ENCODE measurements around the gene GSDME. TPM values are rescaled to one million over a fixed set of nuclear protein-coding genes. Genes with fewer than 3 reads are reported as not detected.
A peak's percentile ranks its signal among the peaks of the same experiment; 100 is the strongest.

Gene GSDME
- polyA plus RNA-seq, 2 of the 4 experiments (the other 2 are of a cell fraction) = 51.0 to 55.9 TPM

DNA sequence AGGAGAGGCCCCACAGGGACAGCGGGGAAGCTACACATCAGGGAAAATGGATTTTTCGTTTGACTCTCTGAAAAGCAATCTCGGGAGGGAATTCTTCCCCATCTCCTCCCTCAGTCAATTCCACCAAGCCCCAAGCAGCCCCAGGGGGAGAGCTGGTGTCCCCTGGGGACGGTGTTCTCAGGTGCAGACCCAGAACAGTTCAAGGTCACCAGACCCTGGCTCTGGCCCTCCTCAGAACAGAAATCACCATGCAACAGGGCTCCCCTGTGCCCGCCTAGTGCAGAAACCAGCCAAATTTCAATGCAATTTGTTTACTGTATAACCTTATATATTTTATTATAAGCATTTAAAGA is 34.1 kb downstream of the GSDME start:
- no peak overlapping the region for H3K4me3 ChIP-seq
- WGBS (ENCODE audit: missing lambda C conversion rate) = 79% methylated on average over 5 of the region's 5 CpGs
- ChIA-PET CTCF (interaction anchor here (0.6 to 3.8 kb wide), 11 partner anchors 8 to 370 kb away, joined by 3 to 14 read pairs (median 5); no protein-coding TSS in a partner anchor), POLR2A (no interaction called here)
- DNase-seq (ENCODE audit: low read depth in 1 of 2, low spot score in 1 of 2) (no peak), FAIRE-seq (no peak), ATAC-seq (peak in 1 of 2 experiments; percentile 25; a peak in 2 of 6 replicates)
- H3K4me2 ChIP-seq = no peak overlapping the region
- TF ChIP-seq ZC3H11A (IDR thresholded peaks at IDR 0.05) (no peak), GATA3 (IDR thresholded peaks at IDR 0.05; ENCODE audit: borderline replicate concordance) (no peak), HOXA7 (CRISPR knock-in tag; IDR thresholded peaks at IDR 0.05) (no peak), BHLHE40 (IDR thresholded peaks at IDR 0.05; ENCODE audit: low read depth, low read length) (no peak), CBX2 (IDR thresholded peaks at IDR 0.05; ENCODE audit: borderline replicate concordance, low read depth) (no peak), RAD21 (conservative IDR thresholded peaks at IDR 0.05 in 1 of 2, IDR thresholded peaks at IDR 0.05 in 1 of 2) (no peak), NR3C1 (IDR thresholded peaks at IDR 0.05) (no peak), KDM1A (IDR thresholded peaks at IDR 0.05; ENCODE audit: low read depth) (no peak), CBX8 (IDR thresholded peaks at IDR 0.05) (no peak)
- TF ChIP-seq, protein P1, sequence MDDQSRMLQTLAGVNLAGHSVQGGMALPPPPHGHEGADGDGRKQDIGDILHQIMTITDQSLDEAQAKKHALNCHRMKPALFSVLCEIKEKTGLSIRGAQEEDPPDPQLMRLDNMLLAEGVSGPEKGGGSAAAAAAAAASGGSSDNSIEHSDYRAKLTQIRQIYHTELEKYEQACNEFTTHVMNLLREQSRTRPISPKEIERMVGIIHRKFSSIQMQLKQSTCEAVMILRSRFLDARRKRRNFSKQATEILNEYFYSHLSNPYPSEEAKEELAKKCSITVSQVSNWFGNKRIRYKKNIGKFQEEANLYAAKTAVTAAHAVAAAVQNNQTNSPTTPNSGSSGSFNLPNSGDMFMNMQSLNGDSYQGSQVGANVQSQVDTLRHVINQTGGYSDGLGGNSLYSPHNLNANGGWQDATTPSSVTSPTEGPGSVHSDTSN (IDR thresholded peaks at IDR 0.05) = no peak
- TF ChIP-seq, protein P2, sequence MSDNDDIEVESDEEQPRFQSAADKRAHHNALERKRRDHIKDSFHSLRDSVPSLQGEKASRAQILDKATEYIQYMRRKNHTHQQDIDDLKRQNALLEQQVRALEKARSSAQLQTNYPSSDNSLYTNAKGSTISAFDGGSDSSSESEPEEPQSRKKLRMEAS (IDR thresholded peaks at IDR 0.05) = no peak
- H3K9me3 ChIP-seq = no peaks in the 10 kb centered on the region
- peak overlapping the region in 1 of 2 experiments; percentile 35; a peak in 1 of 6 replicates for H3K27ac ChIP-seq
- peaks cover 22% of the 10 kb centered on the region for H3K4me1 ChIP-seq

DNA sequence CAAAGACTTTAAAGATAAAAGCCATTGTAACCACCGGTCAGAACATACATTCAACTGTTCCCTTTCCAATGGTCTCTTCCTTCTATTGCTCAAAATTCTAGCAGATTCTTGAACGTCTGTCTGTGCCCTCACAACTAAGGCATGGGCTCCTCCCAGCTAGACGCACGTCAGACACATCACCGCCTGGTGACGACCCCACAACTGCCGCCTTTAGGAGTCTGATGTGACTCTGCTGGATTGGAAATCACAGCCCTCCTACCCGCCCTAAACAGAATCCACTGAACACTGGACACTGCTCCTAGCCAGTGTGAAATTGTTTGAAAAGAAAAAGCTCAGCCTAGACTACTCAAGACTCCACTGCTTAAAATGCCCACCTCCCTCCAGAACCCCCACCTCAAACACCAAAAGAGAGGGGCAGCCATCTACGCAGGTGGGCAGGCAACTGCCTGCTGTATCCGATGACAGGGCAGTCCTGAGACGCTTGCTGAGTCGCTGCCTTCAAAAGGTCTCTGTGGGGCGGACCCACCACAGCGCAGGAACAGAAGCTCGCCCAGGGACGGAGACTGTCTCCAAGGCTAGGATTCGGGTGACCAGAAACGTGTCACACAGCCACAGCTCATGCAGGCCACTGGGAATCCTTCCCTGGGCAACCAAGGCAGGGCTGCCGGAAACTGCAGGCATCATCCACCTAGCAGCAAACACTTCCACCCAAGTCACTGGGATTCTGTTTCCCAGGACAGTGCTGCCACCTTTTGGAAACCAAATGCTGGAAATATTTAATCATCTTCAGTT is 34.7 kb downstream of the GSDME start:
- CTCF ChIA-PET = interaction anchor here (0.6 to 3.8 kb wide), 13 partner anchors 8 to 458 kb away, joined by 3 to 14 read pairs (median 4); a partner anchor contains a TSS

DNA sequence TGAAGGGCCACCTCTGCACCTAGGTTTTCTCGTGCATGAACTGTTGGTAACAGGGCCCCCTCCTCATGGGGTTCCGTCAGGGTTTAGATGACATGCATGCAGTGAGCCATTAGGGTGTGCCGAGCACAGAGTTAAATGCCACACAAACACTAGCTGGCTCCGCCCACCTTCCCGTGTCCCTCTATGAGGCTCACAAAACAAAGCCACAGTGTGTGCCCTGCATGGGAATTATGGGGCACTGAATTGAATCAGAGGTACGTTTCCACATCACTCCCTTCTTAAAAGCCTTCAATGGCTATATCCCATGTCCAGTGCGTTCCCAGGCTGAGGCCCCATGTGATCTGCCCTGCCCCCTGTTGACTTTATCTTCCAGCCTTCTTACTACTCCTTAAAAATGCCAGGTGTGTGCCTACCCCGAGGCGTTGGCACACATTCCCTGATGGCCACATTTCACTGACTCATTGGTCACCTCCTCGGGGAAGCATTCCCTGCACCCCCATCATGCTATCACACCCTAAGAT is 35.7 kb downstream of the GSDME start:
- peak overlapping the region; percentile 10 to 51; a peak in 4 of 6 replicates for H3K27ac ChIP-seq
- H3K4me1 ChIP-seq = peaks cover 22% of the 10 kb centered on the region
- ATAC-seq = peak in 1 of 2 experiments; percentile 18; a peak in 2 of 6 replicates
- FAIRE-seq = no peak
- peak overlapping the region; percentile 33; the same call in 1 of the 3 replicates for H3K4me2 ChIP-seq
- DNase-seq (ENCODE audit: low read depth in 1 of 2, low spot score in 1 of 2) = peak in 1 of 2 experiments; percentile 13
- TF ChIP-seq, protein P3, sequence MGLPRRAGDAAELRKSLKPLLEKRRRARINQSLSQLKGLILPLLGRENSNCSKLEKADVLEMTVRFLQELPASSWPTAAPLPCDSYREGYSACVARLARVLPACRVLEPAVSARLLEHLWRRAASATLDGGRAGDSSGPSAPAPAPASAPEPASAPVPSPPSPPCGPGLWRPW (IDR thresholded peaks at IDR 0.05) = no peak
- TF ChIP-seq, protein P4, sequence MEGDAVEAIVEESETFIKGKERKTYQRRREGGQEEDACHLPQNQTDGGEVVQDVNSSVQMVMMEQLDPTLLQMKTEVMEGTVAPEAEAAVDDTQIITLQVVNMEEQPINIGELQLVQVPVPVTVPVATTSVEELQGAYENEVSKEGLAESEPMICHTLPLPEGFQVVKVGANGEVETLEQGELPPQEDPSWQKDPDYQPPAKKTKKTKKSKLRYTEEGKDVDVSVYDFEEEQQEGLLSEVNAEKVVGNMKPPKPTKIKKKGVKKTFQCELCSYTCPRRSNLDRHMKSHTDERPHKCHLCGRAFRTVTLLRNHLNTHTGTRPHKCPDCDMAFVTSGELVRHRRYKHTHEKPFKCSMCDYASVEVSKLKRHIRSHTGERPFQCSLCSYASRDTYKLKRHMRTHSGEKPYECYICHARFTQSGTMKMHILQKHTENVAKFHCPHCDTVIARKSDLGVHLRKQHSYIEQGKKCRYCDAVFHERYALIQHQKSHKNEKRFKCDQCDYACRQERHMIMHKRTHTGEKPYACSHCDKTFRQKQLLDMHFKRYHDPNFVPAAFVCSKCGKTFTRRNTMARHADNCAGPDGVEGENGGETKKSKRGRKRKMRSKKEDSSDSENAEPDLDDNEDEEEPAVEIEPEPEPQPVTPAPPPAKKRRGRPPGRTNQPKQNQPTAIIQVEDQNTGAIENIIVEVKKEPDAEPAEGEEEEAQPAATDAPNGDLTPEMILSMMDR (IDR thresholded peaks at IDR 0.05) = no peak
- TF ChIP-seq HOXB5 (CRISPR knock-in tag; IDR thresholded peaks at IDR 0.05) = no peak
- no peak overlapping the region for H3K4me3 ChIP-seq
- 64% methylated on average over 10 of the region's 10 CpGs for WGBS (ENCODE audit: missing lambda C conversion rate)
- H3K9me3 ChIP-seq = no peaks in the 10 kb centered on the region
- ChIA-PET POLR2A (no interaction called here), CTCF (interaction anchor here (1.1 to 3.8 kb wide), 5 partner anchors 10 to 459 kb away, joined by 3 to 14 read pairs (median 5); a partner anchor contains a TSS)

More for the DNA sequence above, 34.7 kb downstream of the GSDME start:
- FAIRE-seq = no peak
- peak in 1 of 2 experiments; percentile 42 for DNase-seq (ENCODE audit: low read depth in 1 of 2, low spot score in 1 of 2)
- ATAC-seq = peak; percentile 36 to 76; a peak in 4 of 6 replicates
- Histone ChIP-seq H3K9me3 (no peaks in the 10 kb centered on the region), H3K27ac (peak overlapping the region; percentile 9; a peak in 2 of 6 replicates), H3K4me2 (no peak overlapping the region; the same call in 2 of the 3 replicates), H3K4me1 (peaks cover 22% of the 10 kb centered on the region), H3K4me3 (no peak overlapping the region)
- 88% methylated on average over 19 of the region's 19 CpGs for WGBS (ENCODE audit: missing lambda C conversion rate)
- TF ChIP-seq RAD21 (conservative IDR thresholded peaks at IDR 0.05 in 1 of 2, IDR thresholded peaks at IDR 0.05 in 1 of 2) (peak; percentile 36 to 61; a peak in 4 of 5 replicates), NFE2L2 (conservative IDR thresholded peaks at IDR 0.05; ENCODE audit: low read length) (no peak)
- TF ChIP-seq, protein P4 (IDR thresholded peaks at IDR 0.05) = peak; percentile 26; the same call in 2 of the 3 replicates
- POLR2A ChIA-PET = no interaction called here
